ENCODE measurements around the gene USP10.

The USP10 gene

DNA sequence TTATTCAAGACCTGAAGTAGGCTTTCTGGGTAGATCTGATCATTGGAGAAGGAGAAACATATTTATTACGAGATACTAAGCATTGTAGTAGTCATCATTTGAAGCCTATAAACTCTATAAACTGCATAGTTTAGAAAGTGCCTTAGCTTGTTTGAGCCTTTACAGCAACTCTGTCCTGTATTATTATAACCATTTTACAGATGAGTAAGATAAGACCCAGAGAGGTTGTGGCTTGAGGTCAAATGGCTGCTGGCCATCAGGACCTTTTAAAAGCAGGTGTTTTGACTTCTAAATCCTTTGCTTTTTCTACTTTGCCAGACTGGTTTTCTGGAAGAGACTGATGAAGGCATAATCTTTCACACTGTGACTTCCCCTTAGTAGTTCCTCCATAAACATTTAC lies 7.1 kb downstream of the USP10 start:
- no peak for ATAC-seq
- TF ChIP-seq TCF4 (CRISPR knock-in tag; IDR thresholded peaks at IDR 0.05; ENCODE audit: borderline replicate concordance) (no peak), ZC3H10 (CRISPR knock-in tag; IDR thresholded peaks at IDR 0.05) (no peak), SNAI2 (CRISPR knock-in tag; IDR thresholded peaks at IDR 0.05) (no peak)

DNA sequence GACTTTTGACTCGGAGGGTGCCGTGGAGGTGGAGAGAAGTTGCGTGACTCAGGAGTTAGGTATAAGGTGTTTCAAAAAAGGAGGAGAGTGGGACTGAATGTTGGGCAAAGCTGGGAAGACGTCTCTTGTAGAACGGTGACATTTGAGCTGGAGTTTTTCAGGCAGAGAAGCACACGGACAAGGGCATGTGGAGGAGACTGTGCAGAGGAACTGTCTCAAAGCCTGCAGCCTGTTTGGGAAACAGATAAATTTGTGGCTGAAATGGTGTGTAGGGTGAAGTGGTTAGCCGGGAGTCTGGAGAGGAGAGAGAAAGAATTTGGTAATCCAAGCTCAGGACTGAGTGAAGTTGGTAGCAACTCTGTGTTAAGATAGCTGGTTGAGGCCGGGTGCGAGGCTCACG lies 9.8 kb downstream of the USP10 start:
- ATAC-seq = no peak
- TF ChIP-seq, protein P1, sequence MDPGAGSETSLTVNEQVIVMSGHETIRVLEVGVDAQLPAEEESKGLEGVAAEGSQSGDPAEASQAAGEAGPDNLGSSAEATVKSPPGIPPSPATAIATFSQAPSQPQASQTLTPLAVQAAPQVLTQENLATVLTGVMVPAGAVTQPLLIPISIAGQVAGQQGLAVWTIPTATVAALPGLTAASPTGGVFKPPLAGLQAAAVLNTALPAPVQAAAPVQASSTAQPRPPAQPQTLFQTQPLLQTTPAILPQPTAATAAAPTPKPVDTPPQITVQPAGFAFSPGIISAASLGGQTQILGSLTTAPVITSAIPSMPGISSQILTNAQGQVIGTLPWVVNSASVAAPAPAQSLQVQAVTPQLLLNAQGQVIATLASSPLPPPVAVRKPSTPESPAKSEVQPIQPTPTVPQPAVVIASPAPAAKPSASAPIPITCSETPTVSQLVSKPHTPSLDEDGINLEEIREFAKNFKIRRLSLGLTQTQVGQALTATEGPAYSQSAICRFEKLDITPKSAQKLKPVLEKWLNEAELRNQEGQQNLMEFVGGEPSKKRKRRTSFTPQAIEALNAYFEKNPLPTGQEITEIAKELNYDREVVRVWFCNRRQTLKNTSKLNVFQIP (CRISPR knock-in tag; IDR thresholded peaks at IDR 0.05; ENCODE audit: borderline replicate concordance, low read depth) = no peak
- TF ChIP-seq ZNF70 (CRISPR knock-in tag; IDR thresholded peaks at IDR 0.05) = no peak
- no peak for TF ChIP-seq OSR1 (CRISPR knock-in tag; IDR thresholded peaks at IDR 0.05)
- TF ChIP-seq ZFP3 (CRISPR knock-in tag; IDR thresholded peaks at IDR 0.05) = no peak
- TF ChIP-seq ZC3H10 (CRISPR knock-in tag; IDR thresholded peaks at IDR 0.05) = no peak
- TF ChIP-seq, protein P2, sequence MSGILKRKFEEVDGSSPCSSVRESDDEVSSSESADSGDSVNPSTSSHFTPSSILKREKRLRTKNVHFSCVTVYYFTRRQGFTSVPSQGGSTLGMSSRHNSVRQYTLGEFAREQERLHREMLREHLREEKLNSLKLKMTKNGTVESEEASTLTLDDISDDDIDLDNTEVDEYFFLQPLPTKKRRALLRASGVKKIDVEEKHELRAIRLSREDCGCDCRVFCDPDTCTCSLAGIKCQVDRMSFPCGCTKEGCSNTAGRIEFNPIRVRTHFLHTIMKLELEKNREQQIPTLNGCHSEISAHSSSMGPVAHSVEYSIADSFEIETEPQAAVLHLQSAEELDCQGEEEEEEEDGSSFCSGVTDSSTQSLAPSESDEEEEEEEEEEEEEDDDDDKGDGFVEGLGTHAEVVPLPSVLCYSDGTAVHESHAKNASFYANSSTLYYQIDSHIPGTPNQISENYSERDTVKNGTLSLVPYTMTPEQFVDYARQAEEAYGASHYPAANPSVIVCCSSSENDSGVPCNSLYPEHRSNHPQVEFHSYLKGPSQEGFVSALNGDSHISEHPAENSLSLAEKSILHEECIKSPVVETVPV (CRISPR knock-in tag; IDR thresholded peaks at IDR 0.05) = no peak
- no peak for TF ChIP-seq RARB (CRISPR knock-in tag; IDR thresholded peaks at IDR 0.05)

DNA sequence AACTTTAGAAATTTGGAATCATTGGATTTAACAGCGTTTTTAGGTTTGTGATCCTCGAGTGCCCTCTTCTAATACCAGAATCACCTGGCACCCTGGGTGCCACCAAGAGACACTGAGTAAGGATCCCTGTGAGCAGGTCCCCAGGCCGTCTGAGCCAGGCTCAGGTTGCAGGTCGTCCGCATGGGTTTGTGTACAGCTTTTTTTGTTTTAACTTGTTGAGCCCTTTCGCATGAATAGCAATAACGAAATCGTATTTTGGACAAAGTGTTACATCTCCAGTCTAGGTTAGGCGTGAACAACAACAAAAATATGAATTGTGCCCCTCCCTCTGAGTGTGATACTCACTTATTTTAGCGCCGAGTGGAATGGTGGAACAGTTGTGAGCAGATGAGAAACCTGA lies 10.9 kb downstream of the USP10 start:
- no peak for TF ChIP-seq RARB (CRISPR knock-in tag; IDR thresholded peaks at IDR 0.05)
- TF ChIP-seq, protein P1 (CRISPR knock-in tag; IDR thresholded peaks at IDR 0.05; ENCODE audit: borderline replicate concordance, low read depth) = no peak
- TF ChIP-seq, protein P3, sequence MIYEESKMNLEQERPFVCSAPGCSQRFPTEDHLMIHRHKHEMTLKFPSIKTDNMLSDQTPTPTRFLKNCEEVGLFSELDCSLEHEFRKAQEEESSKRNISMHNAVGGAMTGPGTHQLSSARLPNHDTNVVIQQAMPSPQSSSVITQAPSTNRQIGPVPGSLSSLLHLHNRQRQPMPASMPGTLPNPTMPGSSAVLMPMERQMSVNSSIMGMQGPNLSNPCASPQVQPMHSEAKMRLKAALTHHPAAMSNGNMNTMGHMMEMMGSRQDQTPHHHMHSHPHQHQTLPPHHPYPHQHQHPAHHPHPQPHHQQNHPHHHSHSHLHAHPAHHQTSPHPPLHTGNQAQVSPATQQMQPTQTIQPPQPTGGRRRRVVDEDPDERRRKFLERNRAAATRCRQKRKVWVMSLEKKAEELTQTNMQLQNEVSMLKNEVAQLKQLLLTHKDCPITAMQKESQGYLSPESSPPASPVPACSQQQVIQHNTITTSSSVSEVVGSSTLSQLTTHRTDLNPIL (CRISPR knock-in tag; IDR thresholded peaks at IDR 0.05; ENCODE audit: low read depth) = no peak
- no peak for TF ChIP-seq ESRRG (CRISPR knock-in tag; IDR thresholded peaks at IDR 0.05)
- no peak for TF ChIP-seq ZFP3 (CRISPR knock-in tag; IDR thresholded peaks at IDR 0.05)
- TF ChIP-seq TCF4 (CRISPR knock-in tag; IDR thresholded peaks at IDR 0.05; ENCODE audit: borderline replicate concordance) = no peak
- no peak for TF ChIP-seq BACH2 (CRISPR knock-in tag; IDR thresholded peaks at IDR 0.05; ENCODE audit: borderline replicate concordance)
- TF ChIP-seq, protein P4, sequence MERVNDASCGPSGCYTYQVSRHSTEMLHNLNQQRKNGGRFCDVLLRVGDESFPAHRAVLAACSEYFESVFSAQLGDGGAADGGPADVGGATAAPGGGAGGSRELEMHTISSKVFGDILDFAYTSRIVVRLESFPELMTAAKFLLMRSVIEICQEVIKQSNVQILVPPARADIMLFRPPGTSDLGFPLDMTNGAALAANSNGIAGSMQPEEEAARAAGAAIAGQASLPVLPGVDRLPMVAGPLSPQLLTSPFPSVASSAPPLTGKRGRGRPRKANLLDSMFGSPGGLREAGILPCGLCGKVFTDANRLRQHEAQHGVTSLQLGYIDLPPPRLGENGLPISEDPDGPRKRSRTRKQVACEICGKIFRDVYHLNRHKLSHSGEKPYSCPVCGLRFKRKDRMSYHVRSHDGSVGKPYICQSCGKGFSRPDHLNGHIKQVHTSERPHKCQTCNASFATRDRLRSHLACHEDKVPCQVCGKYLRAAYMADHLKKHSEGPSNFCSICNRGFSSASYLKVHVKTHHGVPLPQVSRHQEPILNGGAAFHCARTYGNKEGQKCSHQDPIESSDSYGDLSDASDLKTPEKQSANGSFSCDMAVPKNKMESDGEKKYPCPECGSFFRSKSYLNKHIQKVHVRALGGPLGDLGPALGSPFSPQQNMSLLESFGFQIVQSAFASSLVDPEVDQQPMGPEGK (CRISPR knock-in tag; IDR thresholded peaks at IDR 0.05; ENCODE audit: borderline replicate concordance) = no peak
- TF ChIP-seq ISL1 (CRISPR knock-in tag; IDR thresholded peaks at IDR 0.05) = no peak
- TF ChIP-seq ZNF8 (CRISPR knock-in tag; IDR thresholded peaks at IDR 0.05) = no peak
- TF ChIP-seq, protein P5, sequence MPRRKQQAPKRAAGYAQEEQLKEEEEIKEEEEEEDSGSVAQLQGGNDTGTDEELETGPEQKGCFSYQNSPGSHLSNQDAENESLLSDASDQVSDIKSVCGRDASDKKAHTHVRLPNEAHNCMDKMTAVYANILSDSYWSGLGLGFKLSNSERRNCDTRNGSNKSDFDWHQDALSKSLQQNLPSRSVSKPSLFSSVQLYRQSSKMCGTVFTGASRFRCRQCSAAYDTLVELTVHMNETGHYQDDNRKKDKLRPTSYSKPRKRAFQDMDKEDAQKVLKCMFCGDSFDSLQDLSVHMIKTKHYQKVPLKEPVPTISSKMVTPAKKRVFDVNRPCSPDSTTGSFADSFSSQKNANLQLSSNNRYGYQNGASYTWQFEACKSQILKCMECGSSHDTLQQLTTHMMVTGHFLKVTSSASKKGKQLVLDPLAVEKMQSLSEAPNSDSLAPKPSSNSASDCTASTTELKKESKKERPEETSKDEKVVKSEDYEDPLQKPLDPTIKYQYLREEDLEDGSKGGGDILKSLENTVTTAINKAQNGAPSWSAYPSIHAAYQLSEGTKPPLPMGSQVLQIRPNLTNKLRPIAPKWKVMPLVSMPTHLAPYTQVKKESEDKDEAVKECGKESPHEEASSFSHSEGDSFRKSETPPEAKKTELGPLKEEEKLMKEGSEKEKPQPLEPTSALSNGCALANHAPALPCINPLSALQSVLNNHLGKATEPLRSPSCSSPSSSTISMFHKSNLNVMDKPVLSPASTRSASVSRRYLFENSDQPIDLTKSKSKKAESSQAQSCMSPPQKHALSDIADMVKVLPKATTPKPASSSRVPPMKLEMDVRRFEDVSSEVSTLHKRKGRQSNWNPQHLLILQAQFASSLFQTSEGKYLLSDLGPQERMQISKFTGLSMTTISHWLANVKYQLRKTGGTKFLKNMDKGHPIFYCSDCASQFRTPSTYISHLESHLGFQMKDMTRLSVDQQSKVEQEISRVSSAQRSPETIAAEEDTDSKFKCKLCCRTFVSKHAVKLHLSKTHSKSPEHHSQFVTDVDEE (CRISPR knock-in tag; IDR thresholded peaks at IDR 0.05) = no peak
- no peak for TF ChIP-seq PPARA (CRISPR knock-in tag; IDR thresholded peaks at IDR 0.05; ENCODE audit: borderline replicate concordance)
- TF ChIP-seq GLIS3 (CRISPR knock-in tag; IDR thresholded peaks at IDR 0.05) = no peak
- TF ChIP-seq CSDC2 (CRISPR knock-in tag; IDR thresholded peaks at IDR 0.05) = no peak
- TF ChIP-seq OSR1 (CRISPR knock-in tag; IDR thresholded peaks at IDR 0.05) = no peak
- TF ChIP-seq ZC3H10 (CRISPR knock-in tag; IDR thresholded peaks at IDR 0.05) = no peak
- no peak for ATAC-seq

Data from SK-N-SH treated with all-trans-retinoic acid at 6 μM for 48 hours (cell line).